Duodenal mucosa (tissue), 2 donors: ENCODE data around the gene UQCRC1.

ENCODE experiments used
- H3K27ac ChIP-seq: one replicate; pipeline ENCODE4 v1.7.0; 2013; ENCODE audit warnings: low read depth, low read length
- H3K27me3 ChIP-seq, 2 donors: one replicate each; pipeline ENCODE4 v1.7.0; 2013; ENCODE audit warnings: low read length in 2 of 2, control low read depth in 1 of 2; ENCODE audit not compliant: insufficient read depth in 2 of 2, control insufficient read depth in 1 of 2
- H3K36me3 ChIP-seq, 2 donors: one replicate each; pipeline ENCODE4 v1.7.0; 2013; ENCODE audit warnings: low read length in 2 of 2, control low read depth in 1 of 2; ENCODE audit not compliant: insufficient read depth in 2 of 2, control insufficient read depth in 1 of 2
- H3K4me1 ChIP-seq, 2 donors: one replicate each; pipeline ENCODE4 v1.7.0; 2013; ENCODE audit warnings: low read length in 2 of 2, control low read depth in 1 of 2; ENCODE audit not compliant: insufficient read depth in 2 of 2, control insufficient read depth in 1 of 2
- H3K4me3 ChIP-seq, 2 donors: one replicate each; pipeline ENCODE4 v1.7.0; 2013; ENCODE audit warnings: low read length in 2 of 2, low read depth in 1 of 2
- H3K9ac ChIP-seq, 2 donors: one replicate each; pipeline ENCODE4 v1.7.0; 2013; ENCODE audit warnings: low read length in 2 of 2, low read depth in 1 of 2
- H3K9me3 ChIP-seq, 2 donors: one replicate each; pipeline ENCODE4 v1.7.0; 2013; ENCODE audit warnings: low read length in 2 of 2, control low read depth in 1 of 2; ENCODE audit not compliant: control insufficient read depth in 1 of 2

Gene UQCRC1

DNA sequence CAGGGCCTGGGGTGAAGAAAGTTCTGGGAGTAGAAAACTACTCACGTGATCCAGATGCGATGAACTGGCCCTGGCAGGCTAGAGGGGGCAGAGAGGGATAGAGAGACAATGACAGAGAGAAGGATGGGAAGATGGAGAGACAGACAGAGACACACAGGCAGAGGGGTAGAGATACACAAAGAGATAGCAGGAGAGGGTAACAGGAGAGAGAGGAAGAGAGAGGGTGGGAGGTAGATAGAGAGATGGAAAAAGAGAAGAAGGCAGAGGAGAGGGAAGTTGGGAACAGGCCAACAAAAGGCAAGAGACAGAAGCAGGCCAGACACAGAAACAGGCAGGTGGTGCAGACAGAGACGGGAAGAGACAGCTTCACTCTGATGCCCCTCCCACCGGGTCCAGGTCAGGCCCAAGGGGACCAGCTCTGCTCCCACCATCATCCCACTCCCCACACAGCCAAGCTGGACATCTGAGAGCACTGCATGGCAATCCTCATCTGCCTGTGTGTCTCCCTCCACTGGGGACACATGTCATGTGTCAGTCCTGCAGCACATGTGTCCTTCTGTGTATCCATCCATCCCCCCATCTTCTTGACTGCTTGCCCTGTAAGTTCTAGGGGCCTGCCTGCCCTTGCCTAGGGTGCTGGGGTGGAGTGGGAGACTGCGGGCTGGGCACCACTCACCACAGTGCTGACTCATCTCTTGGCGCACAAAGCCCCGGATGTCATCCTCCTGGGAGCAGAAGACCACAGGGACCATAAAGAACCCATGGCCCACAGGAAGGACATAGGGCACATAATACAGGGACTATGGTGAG lies 43.6 kb downstream of the UQCRC1 start:
- H3K36me3 ChIP-seq: no peaks in the 10 kb centered on the region
- H3K4me3 ChIP-seq: no peak overlapping the region

DNA sequence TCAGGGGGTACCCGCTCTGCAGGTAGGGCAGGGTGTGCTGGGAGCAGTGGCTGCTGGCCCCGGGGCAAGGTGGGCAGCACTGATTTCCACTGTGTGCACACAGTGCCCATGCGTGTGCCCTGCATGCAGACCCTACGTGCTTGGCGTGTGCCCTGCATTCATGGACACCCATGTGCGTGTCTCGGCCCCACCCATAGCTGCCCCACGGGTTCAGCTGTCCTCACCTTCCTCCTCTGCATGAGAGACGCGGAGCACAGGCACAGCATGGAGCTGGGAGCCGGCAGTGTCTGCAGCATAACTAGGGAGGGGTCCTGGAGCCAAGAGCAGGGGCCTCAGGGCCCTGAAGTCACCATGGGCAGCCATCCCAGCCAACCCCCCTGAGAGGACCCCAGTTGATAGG lies 44.3 kb downstream of the UQCRC1 start:
- Histone ChIP-seq H3K9me3 (no peaks in the 10 kb centered on the region), H3K36me3 (no peaks in the 10 kb centered on the region), H3K4me3 (no peak overlapping the region), H3K4me1 (peaks cover 6 to 14% of the 10 kb centered on the region in 2 donors), H3K9ac (no peak overlapping the region), H3K27ac (no peak overlapping the region), H3K27me3 (no peaks in the 10 kb centered on the region)

More for the DNA sequence above, 43.6 kb downstream of the UQCRC1 start:
- no peak overlapping the region for H3K27ac ChIP-seq
- H3K4me1 ChIP-seq: peaks cover under 1 to 8% of the 10 kb centered on the region in 2 donors
- H3K9ac ChIP-seq: no peak overlapping the region
- H3K27me3 ChIP-seq: no peaks in the 10 kb centered on the region
- no peaks in the 10 kb centered on the region for H3K9me3 ChIP-seq

GRCh38 chr3:48564667-48565066 lies 44.8 kb downstream of the UQCRC1 start:
- Histone ChIP-seq H3K27ac (no peak overlapping the region), H3K27me3 (no peaks in the 10 kb centered on the region), H3K36me3 (no peaks in the 10 kb centered on the region), H3K4me1 (peaks cover 10 to 17% of the 10 kb centered on the region in 2 donors), H3K4me3 (no peak overlapping the region), H3K9ac (no peak overlapping the region), H3K9me3 (no peaks in the 10 kb centered on the region)

- Histone ChIP-seq H3K27ac (no peak overlapping the region), H3K4me3 (no peak overlapping the region), H3K9me3 (no peaks in the 10 kb centered on the region), H3K9ac (no peak overlapping the region), H3K4me1 (peaks cover 10 to 17% of the 10 kb centered on the region in 2 donors), H3K36me3 (no peaks in the 10 kb centered on the region), H3K27me3 (no peaks in the 10 kb centered on the region)
Observed at GRCh38 chr3:48564022-48564421, 45.4 kb downstream of the UQCRC1 start.

- Histone ChIP-seq H3K27me3 (no peaks in the 10 kb centered on the region), H3K4me1 (peaks cover 10 to 20% of the 10 kb centered on the region in 2 donors), H3K27ac (no peak within 1 kb of the TSS), H3K9ac (no peak within 1 kb of the TSS), H3K36me3 (no peaks in the 10 kb centered on the region), H3K9me3 (no peaks in the 10 kb centered on the region), H3K4me3 (no peak within 1 kb of the TSS)
Observed at GRCh38 chr3:48563382-48563918, 46.0 kb downstream of the UQCRC1 start, which contains the start of gene UCN2. Gene UCN2 (minus strand): TSS chr3:48563781. CDS start chr3:48563124, 657 bp downstream.

GRCh38 chr3:48562367-48563095 lies 46.9 kb downstream of the UQCRC1 start:
- H3K4me3 ChIP-seq: no peak overlapping the region
- no peaks in the 10 kb centered on the region for H3K9me3 ChIP-seq
- H3K9ac ChIP-seq: no peak overlapping the region
- no peak overlapping the region for H3K27ac ChIP-seq
- H3K36me3 ChIP-seq: no peaks in the 10 kb centered on the region
- peaks cover 10 to 28% of the 10 kb centered on the region in 2 donors for H3K4me1 ChIP-seq
- no peaks in the 10 kb centered on the region for H3K27me3 ChIP-seq

DNA sequence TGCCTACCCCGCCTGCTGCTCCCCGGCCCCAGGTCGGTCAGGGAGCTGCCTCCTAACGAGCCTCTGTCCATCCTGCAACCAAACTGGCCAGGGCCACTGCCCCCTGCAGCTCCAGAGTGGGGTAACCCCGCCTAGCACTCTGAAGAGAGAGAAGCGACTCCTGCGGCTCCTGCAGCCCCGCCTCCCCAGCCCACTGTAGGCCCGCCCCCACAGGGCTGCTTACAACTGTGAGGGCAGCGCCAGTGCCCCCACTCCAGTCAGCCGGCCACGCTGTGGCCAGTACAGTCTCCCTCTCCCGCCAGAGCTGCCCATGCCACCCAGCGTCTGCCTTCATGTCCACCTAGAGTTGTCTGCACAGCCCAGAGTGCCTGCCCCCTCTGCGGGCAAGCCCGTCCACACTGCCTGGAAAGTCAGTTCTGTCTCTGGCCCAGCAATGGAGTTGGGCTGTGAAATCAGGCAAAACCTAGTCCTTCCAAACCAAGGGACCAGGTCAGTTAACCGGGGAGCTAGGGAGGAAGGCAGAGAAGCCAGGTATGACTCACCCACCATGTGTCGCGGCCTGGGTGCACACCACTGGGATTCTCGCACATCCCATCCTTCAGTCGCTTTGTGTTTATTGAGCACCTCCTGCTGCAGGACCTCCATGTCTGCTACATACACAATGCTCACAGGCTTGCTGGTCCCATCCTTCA lies 48.3 kb downstream of the UQCRC1 start:
- Histone ChIP-seq H3K9ac (peak overlapping the region in 1 of 2 donors; percentile 43), H3K4me1 (peaks cover 10 to 33% of the 10 kb centered on the region in 2 donors), H3K9me3 (no peaks in the 10 kb centered on the region), H3K27me3 (no peaks in the 10 kb centered on the region), H3K27ac (no peak overlapping the region), H3K4me3 (peak overlapping the region in 1 of 2 donors; percentile 48), H3K36me3 (no peaks in the 10 kb centered on the region)

- Histone ChIP-seq H3K4me3 (peak overlapping the region in 1 of 2 donors; percentile 48), H3K9ac (no peak overlapping the region), H3K27ac (no peak overlapping the region), H3K9me3 (no peaks in the 10 kb centered on the region), H3K27me3 (no peaks in the 10 kb centered on the region), H3K36me3 (no peaks in the 10 kb centered on the region), H3K4me1 (peaks cover 10 to 37% of the 10 kb centered on the region in 2 donors)
Observed at GRCh38 chr3:48560648-48561018, 48.8 kb downstream of the UQCRC1 start.

- H3K9me3 ChIP-seq: no peaks in the 10 kb centered on the region
- H3K4me1 ChIP-seq: peaks cover 27 to 54% of the 10 kb centered on the region in 2 donors
- H3K27me3 ChIP-seq: no peaks in the 10 kb centered on the region
- H3K36me3 ChIP-seq: no peaks in the 10 kb centered on the region
- H3K27ac ChIP-seq: no peak overlapping the region
- no peak overlapping the region for H3K4me3 ChIP-seq
- H3K9ac ChIP-seq: no peak overlapping the region
Observed at GRCh38 chr3:48558493-48559134, 50.8 kb downstream of the UQCRC1 start.
